ENCODE data around the gene CYTH3. TPM values are rescaled to one million over a fixed set of nuclear protein-coding genes. Genes with fewer than 3 reads are reported as not detected.

CYTH3 gene
- total RNA-seq, 1 experiment from 2014 or later, result 16.7 TPM

DNA sequence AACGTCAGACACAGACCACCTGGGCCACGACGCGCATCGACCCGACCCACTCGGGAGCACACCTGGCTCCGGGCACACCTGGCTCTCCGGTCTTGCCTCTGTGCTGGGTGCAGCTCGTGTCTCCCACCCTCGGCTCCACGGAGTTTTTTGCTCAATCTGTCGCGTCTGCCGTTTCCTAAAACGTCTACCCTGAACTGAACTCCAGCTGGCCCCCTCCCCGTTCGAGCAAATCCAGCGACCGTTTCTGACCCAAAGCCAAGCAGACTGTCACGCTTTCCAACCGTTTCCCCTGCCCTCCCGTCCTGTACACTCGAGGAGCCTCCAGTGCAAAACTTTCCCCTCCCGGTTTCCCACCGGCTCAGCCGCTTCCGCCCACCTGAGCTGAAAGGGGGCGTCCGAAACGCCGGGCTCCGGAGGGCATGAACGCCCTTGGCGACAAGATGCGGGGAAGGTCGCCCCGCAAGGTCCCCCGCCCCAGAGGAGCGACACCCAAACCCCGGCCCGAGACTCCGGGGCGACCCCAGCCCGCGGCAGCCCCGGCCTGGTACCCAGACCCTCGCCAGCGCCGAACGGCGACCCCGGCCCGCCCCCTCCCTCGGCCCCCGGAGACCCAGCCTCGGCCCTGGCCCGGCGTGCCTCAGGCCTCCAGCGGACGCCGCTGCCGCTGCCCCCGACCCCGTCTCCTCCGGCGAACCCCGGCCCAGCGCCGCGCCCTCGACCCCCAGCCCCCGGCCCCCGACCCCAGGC lies 557 bp downstream of the CYTH3 start:
- no peaks in the 10 kb centered on the region for H4K20me1 ChIP-seq (ENCODE audit: insufficient read depth)
- no peaks in the 10 kb centered on the region for H3K27me3 ChIP-seq (ENCODE audit: insufficient read depth, low read length)
- H3K79me2 ChIP-seq (ENCODE audit: insufficient read depth, low read length), result peaks cover 49% of the 10 kb centered on the region
- H3K4me1 ChIP-seq (ENCODE audit: control insufficient read depth in 1 of 2, insufficient read depth in 2 of 2, low read length in 2 of 2), result peaks cover 14 to 30% of the 10 kb centered on the region in 2 experiments
- ChIA-PET RAD21 (ENCODE audit: low non-redundant PET in 1 of 2, low total read pairs in 2 of 2, uncharacterized antibody in 2 of 2, unreplicated experiment in 2 of 2) (no interaction called here), CTCF (no interaction called here), POLR2A (no interaction called here)
- peak overlapping the region; percentile 91 for H3K4me2 ChIP-seq (ENCODE audit: low read length)
- ATAC-seq, result peak; percentile 23
- H3K9me3 ChIP-seq (ENCODE audit: control insufficient read depth in 1 of 2, insufficient read depth in 1 of 2, low read depth in 1 of 2, low read length in 2 of 2), result no peaks in the 10 kb centered on the region
- DNase-seq (ENCODE audit: low read depth, low spot score), result no peak
- no TSS peak for BruUV-seq (replicated peaks)
- H3K4me3 ChIP-seq (replicated peaks in 1 of 2; ENCODE audit: low read depth in 1 of 2, low read length in 2 of 2), result peak overlapping the region; percentile 70 to 82
- no peak overlapping the region; the same call in 1 of the 2 replicates for H3K27ac ChIP-seq (ENCODE audit: low read depth, low read length)
- H2AFZ ChIP-seq (ENCODE audit: low read depth, low read length, poor library complexity, severe bottlenecking), result no peak overlapping the region
- intact Hi-C loops (cut with micrococcal nuclease), result no loop called here
- no peaks in the 10 kb centered on the region for H3K9me2 ChIP-seq (ENCODE audit: insufficient read depth)
- H3K36me3 ChIP-seq (ENCODE audit: control insufficient read depth in 1 of 2, insufficient read depth in 2 of 2, low read length in 2 of 2), result no peaks in the 10 kb centered on the region
- TF ChIP-seq ELF1 (IDR thresholded peaks at IDR 0.05; ENCODE audit: borderline replicate concordance, low read depth), result no peak
- TF ChIP-seq ZBTB33 (IDR thresholded peaks at IDR 0.05; ENCODE audit: extremely low read depth, insufficient replicate concordance, low read length), result no peak
- TF ChIP-seq, protein P1, sequence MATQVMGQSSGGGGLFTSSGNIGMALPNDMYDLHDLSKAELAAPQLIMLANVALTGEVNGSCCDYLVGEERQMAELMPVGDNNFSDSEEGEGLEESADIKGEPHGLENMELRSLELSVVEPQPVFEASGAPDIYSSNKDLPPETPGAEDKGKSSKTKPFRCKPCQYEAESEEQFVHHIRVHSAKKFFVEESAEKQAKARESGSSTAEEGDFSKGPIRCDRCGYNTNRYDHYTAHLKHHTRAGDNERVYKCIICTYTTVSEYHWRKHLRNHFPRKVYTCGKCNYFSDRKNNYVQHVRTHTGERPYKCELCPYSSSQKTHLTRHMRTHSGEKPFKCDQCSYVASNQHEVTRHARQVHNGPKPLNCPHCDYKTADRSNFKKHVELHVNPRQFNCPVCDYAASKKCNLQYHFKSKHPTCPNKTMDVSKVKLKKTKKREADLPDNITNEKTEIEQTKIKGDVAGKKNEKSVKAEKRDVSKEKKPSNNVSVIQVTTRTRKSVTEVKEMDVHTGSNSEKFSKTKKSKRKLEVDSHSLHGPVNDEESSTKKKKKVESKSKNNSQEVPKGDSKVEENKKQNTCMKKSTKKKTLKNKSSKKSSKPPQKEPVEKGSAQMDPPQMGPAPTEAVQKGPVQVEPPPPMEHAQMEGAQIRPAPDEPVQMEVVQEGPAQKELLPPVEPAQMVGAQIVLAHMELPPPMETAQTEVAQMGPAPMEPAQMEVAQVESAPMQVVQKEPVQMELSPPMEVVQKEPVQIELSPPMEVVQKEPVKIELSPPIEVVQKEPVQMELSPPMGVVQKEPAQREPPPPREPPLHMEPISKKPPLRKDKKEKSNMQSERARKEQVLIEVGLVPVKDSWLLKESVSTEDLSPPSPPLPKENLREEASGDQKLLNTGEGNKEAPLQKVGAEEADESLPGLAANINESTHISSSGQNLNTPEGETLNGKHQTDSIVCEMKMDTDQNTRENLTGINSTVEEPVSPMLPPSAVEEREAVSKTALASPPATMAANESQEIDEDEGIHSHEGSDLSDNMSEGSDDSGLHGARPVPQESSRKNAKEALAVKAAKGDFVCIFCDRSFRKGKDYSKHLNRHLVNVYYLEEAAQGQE (IDR thresholded peaks at IDR 0.05; ENCODE audit: low read depth), result no peak
- no peak for TF ChIP-seq SIN3A (IDR thresholded peaks at IDR 0.05; ENCODE audit: low read depth)
- no peak for TF ChIP-seq SRF (IDR thresholded peaks at IDR 0.05; ENCODE audit: low read depth)
- TF ChIP-seq CTCF (IDR thresholded peaks at IDR 0.05 in 2 of 3, conservative IDR thresholded peaks at IDR 0.05 in 1 of 3; ENCODE audit: borderline replicate concordance in 1 of 3, insufficient read depth in 1 of 3, low read depth in 2 of 3, low read length in 2 of 3), result no peak
- no peak for TF ChIP-seq FOSL1 (IDR thresholded peaks at IDR 0.05; ENCODE audit: low read depth)
- TF ChIP-seq, protein P2, sequence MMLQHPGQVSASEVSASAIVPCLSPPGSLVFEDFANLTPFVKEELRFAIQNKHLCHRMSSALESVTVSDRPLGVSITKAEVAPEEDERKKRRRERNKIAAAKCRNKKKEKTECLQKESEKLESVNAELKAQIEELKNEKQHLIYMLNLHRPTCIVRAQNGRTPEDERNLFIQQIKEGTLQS (IDR thresholded peaks at IDR 0.05), result no peak
- TF ChIP-seq ZNF274 (IDR thresholded peaks at IDR 0.05; ENCODE audit: low read depth, low read length), result no peak
- no peak for TF ChIP-seq EZH2phosphoT487 (IDR thresholded peaks at IDR 0.05; ENCODE audit: borderline replicate concordance)
- no peak for TF ChIP-seq RAD21 (IDR thresholded peaks at IDR 0.05; ENCODE audit: low read depth)
- no peak for TF ChIP-seq CBX3 (IDR thresholded peaks at IDR 0.05; ENCODE audit: low read depth)
- no peak for TF ChIP-seq SP1 (IDR thresholded peaks at IDR 0.05; ENCODE audit: low read depth)
- no peak for TF ChIP-seq EGR1 (IDR thresholded peaks at IDR 0.05; ENCODE audit: low read depth)
- H3K9ac ChIP-seq (ENCODE audit: low read length), result peak overlapping the region; percentile 69
